ENCODE measurements around the gene ZMYND8.
"Not testable (repeated sequence)": the region's sequence is repeated elsewhere in the genome, so short reads cannot be mapped to it uniquely, and the experiment has no call there.

ZMYND8 gene

GRCh38 chr20:47241345-47241781 is 115.1 kb downstream of the ZMYND8 start:
- DNase-seq: no peak

GRCh38 chr20:47240096-47240495 is 116.4 kb downstream of the ZMYND8 start:
- DNase-seq: not testable (repeated sequence)

GRCh38 chr20:47239719-47240067 is 116.8 kb downstream of the ZMYND8 start:
- DNase-seq: no peak

GRCh38 chr20:47238780-47239718 is 117.5 kb downstream of the ZMYND8 start:
- DNase-seq: no peak

GRCh38 chr20:47237715-47238114 is 118.8 kb downstream of the ZMYND8 start:
- no peak for DNase-seq

- DNase-seq: no peak
Observed at GRCh38 chr20:47236639-47236900, 119.9 kb downstream of the ZMYND8 start.

- DNase-seq: no peak
Observed at GRCh38 chr20:47235853-47236638, 120.5 kb downstream of the ZMYND8 start.

GRCh38 chr20:47235111-47235510 is 121.4 kb downstream of the ZMYND8 start:
- DNase-seq: no peak

GRCh38 chr20:47233333-47234188 is 122.9 kb downstream of the ZMYND8 start:
- DNase-seq: no peak

GRCh38 chr20:47232518-47232917 is 124.0 kb downstream of the ZMYND8 start:
- DNase-seq: no peak

- no peak for DNase-seq
Observed at GRCh38 chr20:47231382-47232039, 125.0 kb downstream of the ZMYND8 start.

- DNase-seq: no peak
Observed at GRCh38 chr20:47230811-47231256, 125.7 kb downstream of the ZMYND8 start.

GRCh38 chr20:47228654-47229053 is 127.8 kb downstream of the ZMYND8 start:
- DNase-seq: no peak

- DNase-seq: no peak
Observed at GRCh38 chr20:47227576-47227975, 128.9 kb downstream of the ZMYND8 start.

- no peak for DNase-seq
Observed at GRCh38 chr20:47227119-47227518, 129.4 kb downstream of the ZMYND8 start.

- DNase-seq: no peak
Observed at GRCh38 chr20:47225458-47225857, 131.0 kb downstream of the ZMYND8 start.

- no peak for DNase-seq
Observed at GRCh38 chr20:47224857-47225256, 131.6 kb downstream of the ZMYND8 start.

- no peak for DNase-seq
Observed at GRCh38 chr20:47224300-47224791, 132.2 kb downstream of the ZMYND8 start.

- DNase-seq: no peak
Observed at GRCh38 chr20:47223896-47224295, 132.6 kb downstream of the ZMYND8 start.

- no peak for DNase-seq
Observed at GRCh38 chr20:47222468-47223119, 133.9 kb downstream of the ZMYND8 start.

GRCh38 chr20:47221036-47221625 is 135.4 kb downstream of the ZMYND8 start:
- DNase-seq: no peak
